GM19328 (cell line): ENCODE results near the gene LGI2.
"Not testable (repeated sequence)": the region's sequence is repeated elsewhere in the genome, so short reads cannot be mapped to it uniquely, and the experiment has no call there.

ENCODE experiments used
- ATAC-seq: cut with Tn5 transposase; IDR thresholded peaks from one replicate; pipeline ENCODE4 v1.9.1; 2021; ENCODE audit warnings: mild to moderate bottlenecking, moderate library complexity; ENCODE audit not compliant: unreplicated experiment

The LGI2 gene

DNA sequence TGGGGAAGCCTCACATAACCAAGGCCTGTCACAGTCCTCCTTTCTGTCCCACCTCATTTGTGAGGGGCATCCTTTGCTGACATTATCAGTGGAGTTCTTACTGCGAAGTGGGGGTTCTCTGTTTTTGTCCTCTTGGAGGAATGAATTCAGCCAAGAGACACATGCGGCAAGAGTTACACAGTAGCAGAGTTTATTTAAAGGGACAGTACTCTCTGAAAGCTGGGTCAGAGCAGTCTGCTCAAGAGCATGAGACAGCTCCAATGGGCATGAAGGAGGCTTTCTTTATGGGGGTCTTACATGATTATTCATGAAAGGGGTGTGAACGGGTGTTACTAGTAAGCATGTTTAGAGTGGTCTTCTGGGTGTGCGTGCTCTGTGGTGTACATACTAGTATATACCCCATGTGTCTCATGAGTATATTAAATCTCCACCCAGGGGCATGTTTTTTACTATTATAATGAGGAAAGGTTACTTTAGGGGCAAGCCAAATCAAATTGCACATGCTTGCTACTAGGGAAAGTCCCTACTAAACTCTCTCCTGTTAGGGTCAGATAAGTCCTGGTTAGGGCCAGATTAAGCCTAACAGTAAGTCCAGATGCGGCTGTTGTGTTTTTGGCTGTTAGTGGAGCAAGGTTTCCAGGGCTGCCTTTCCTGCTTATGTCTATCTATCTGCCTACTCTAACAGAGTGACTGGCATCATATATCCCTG is 19.8 kb upstream of the LGI2 start:
- ATAC-seq: no peak

DNA sequence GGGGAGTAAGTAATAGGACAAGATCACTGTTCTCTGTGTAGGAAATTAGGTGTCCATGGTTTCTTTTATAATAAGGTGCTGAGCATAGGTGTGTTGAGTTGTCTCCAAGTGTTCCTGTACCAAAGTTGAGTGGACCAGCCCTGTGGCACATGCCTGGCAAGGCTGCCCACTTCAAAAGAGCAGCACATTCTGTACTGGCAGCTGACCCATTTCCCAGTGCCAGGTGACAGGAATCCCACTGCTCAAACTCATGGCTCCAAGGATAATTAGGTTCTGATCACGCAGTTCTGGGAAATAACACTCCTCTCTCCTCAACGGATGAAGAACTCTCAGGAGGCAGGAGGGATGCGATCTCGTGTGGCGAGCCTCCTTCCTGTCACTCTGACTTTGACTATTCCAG is 12.8 kb upstream of the LGI2 start:
- ATAC-seq: no peak

DNA sequence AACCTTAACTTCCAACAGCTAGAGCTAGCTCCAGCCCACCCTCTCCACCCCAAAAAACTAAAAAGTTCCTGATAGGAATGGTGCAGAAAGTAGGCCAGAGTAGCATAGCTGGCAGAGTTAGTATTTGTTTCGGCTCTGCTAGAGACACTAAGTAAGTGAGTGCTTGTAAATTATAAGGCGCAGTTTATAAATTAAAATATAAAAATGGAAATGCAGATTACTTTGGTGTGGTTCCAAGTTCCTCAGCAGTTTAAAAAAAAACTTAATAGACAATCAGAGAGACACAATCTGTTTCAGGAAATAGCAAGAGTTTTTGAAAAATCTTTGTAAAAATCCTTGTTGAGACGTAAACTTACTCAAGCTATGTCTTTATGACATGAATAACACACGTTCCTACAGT is 2.8 kb upstream of the LGI2 start:
- no peak for ATAC-seq

DNA sequence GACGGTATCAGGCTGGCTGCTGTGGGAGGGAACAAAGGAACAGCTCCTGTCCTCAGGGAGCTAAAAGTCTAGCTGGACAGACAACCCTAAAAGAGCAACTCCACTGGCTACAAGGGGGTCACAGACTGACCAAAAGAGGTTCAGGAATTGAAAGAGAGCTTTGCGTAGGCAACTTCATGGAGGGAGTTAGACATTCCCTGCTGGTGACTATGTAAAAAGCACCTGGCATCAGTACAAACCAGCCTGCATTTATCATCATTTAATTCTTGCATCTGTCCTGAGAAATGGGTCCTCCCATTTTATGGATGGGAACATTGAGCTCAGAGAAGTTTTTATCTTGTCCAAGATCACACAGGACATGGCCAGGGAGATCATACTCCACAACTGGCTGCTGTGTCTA is 1.4 kb upstream of the LGI2 start:
- no peak for ATAC-seq

- ATAC-seq: no peak
Observed at GRCh38 chr4:25031077-25031621, 403 bp upstream of the LGI2 start.

DNA sequence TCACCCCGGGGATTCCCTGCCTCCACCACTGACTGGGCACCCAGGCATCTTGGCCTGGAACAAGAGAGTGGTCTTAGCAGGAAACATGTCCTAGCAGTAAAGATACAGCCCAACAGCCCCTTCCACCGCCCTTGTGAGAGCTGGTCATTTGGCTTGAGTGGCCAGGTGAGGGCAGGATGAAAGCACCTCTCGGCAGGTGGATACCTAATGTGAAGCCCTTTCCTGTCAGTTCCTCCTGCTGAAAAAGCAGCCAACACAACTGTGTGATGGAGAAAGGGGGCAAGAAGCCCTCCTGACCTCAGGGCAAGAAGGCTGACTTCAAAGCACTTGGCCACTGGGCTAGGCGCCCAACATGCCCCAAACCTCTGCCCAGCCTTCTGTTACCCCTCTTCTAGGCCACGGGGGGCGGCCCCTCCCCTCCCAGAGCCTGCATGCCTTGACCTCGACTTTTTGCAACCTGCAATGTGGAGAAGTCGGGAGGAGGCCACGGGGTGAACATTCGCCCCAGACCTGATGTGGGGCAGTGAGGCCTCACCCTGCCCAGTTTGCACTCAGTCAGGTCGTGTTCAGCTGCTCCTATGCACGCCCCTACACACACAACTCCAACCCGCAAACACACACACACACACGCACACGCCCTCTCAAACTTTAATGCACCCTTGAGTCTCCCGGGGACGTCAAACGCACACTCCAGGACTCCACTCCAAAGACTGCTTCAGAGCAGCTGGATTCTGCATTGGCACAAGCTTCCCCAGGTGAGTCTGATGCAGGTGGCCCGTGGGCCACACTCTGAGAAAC is 1.1 kb downstream of the LGI2 start:
- no peak for ATAC-seq

DNA sequence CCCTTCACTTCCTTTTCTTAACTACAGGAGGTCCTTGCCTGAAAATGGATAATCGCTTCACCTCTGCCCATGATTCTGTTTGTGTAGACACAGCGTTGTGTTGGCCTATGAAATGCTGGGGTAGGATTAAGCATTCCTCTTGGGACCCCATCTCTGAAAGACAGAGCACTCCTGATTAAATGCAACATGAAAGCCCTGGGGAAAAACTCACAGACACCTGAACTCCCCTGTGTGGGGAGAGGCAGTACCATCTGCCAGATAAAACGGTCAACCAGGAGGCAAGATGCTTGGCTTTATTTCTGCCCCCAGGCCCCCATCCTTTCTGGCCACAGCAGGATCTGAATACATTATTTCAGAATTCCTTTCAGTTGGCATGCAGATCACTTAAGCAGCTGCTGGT is 1.9 kb downstream of the LGI2 start:
- ATAC-seq: no peak

DNA sequence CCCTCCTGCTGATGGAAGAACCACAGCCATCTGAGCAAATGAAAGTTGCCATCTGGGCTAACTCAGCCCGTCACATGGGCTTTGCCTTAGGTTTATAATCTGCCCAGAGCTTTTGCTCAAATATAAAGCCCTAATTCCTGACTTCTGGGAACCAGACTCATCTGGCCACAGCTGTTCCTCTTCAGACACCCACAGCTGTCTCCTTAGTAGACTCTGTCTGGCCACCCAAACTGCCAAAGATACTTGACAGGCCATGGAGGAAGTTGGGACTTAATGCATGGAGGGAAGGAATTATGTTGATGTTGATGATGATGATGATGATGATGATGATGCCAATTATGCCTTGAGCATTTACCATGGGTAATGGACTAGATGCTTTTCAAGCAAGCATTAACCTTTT is 8.0 kb downstream of the LGI2 start:
- no peak for ATAC-seq

- ATAC-seq: no peak
Observed at GRCh38 chr4:25021216-25021615, 9.5 kb downstream of the LGI2 start.

- ATAC-seq: no peak
Observed at GRCh38 chr4:25020236-25020635, 10.5 kb downstream of the LGI2 start.

GRCh38 chr4:25019501-25019900 is 11.2 kb downstream of the LGI2 start:
- ATAC-seq: no peak

GRCh38 chr4:25015012-25015411 is 15.7 kb downstream of the LGI2 start:
- ATAC-seq: no peak

DNA sequence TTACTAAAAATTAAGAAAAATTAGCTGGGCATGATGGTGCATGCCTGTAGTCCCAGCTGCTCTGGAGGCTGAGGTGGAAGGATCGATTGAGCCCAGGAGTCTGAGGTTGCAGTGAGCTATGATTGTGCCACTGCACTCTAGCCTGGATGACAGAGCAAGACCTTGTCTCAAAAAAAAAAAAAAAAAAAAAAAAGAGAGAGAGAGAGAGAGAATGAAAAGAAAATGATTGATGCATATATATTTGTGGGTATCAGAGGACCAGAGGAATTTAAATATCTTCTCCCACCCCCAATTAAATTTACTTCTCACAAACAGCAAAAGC is 16.1 kb downstream of the LGI2 start:
- ATAC-seq: not testable (repeated sequence)

GRCh38 chr4:25013756-25014661 is 16.7 kb downstream of the LGI2 start:
- ATAC-seq: no peak

DNA sequence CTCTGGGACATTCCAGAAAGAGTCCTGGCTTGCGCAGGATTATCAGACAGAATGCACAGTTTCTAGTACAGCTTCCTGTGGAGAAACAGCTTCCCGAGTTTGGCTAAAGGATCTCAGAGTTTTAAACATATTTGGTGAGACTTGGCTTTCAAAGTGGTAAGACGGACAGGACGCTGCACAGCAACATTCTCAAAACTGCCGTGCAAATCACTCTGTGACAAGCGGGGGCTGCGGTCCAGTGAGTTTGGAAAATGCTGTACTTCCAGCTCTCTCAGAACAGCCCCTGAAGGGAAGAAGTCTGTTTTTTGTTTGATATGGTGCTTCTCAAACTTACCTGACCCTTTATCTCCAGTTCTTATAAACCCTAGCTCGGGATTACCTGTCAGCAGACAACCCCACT is 18.1 kb downstream of the LGI2 start:
- no peak for ATAC-seq

DNA sequence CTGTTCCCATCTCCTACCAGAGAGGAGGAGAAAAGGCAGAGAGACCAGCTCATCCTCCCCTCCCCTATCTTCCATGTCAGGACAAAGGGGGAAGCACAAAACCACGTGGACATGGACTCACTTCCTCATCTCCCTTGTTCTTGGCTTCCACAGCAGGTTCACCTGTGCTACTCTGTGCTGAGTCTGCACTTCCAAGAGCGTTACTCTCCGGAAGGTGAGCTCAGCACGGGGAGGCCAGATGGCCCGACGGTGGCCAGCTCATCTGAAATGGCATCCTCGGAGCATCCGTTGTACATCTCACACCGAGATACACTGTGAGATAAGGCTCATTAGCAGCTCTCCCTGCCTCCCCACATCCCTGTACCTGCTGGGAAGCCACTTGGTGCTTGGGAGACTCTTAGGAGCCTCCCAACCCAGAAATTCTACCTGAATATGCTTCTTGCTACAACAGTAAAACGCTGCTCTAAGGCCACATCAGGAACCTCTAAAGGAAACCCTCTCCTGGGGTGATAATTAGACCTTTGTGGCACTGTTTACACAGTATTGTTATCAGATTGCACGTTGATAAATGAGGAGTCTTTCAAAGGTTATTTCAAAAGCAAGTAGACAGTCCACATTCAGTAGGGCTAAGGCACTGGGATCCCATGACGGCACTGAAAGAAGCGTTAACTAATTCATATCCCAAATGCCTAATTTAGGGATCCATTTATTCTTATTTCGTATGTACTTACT is 19.4 kb downstream of the LGI2 start:
- ATAC-seq: no peak

- no peak for ATAC-seq
Observed at GRCh38 chr4:25007598-25007997, 23.1 kb downstream of the LGI2 start.

GRCh38 chr4:25002681-25003080 is 28.1 kb downstream of the LGI2 start:
- ATAC-seq: no peak

DNA sequence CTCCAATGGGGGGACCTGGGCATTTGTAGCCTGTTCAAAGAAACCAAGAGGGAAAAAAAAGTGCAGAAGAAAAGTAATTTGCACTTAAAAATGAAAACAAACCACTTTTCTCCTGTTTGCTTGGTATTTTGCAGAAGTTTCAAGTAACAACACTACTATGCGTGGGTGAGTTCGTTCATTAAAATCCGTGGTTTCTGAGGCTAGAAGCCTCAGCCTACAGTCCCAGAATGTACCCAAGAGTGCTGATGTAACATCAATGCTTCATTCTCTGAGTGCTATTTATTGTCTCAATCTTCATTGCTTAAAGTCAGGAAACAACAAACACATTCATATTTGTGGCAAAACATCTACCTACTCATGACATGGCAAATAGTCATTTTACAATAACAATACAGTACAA is 29.2 kb downstream of the LGI2 start:
- ATAC-seq: peak; percentile 83

GRCh38 chr4:25000639-25001038 is 30.1 kb downstream of the LGI2 start:
- no peak for ATAC-seq
